Esophagus squamous epithelium (tissue), 4 donors: ENCODE results near the gene FYCO1.

Source experiments
- POLR2A ChIP-seq, 4 donors: fragments of 450-650 bp; IDR thresholded peaks; one replicate each; pipeline ENCODE4 v1.6.1; 2017; ENCODE audit warnings: antibody characterized with exemption in 4 of 4, mild to moderate bottlenecking in 4 of 4, moderate library complexity in 3 of 4
- TF ChIP-seq, protein P1 (sequence below), 6 experiments: fragments of 450-650 bp in 4 of 6; fragments of 200-600 bp in 2 of 6; sonication (generic) in 2 of 6; IDR thresholded peaks; one replicate each; pipeline ENCODE4 v1.5.1; 2016 to 2019; ENCODE audit warnings: antibody characterized with exemption in 6 of 6, mild to moderate bottlenecking in 4 of 6, moderate library complexity in 4 of 6

DNA sequence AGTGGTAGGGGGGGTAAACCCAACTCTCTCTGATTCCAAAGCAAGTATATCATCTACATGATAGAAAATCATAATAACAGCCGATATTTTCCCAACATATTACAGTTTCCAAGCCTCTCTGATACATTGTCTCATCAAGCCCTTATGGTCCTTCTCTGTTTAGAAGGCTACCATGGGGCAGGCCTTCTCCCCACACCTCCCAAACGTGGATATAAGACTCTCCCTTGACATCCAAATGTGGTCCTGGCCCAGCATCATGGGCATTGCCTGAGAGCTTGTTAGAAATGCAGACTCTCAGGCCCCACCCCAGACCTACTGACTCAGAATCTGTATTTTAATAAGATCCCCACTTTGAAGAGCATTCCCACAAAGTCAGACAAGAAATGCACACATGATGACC, 127.0 kb downstream of the FYCO1 start:
- TF ChIP-seq, protein P1, sequence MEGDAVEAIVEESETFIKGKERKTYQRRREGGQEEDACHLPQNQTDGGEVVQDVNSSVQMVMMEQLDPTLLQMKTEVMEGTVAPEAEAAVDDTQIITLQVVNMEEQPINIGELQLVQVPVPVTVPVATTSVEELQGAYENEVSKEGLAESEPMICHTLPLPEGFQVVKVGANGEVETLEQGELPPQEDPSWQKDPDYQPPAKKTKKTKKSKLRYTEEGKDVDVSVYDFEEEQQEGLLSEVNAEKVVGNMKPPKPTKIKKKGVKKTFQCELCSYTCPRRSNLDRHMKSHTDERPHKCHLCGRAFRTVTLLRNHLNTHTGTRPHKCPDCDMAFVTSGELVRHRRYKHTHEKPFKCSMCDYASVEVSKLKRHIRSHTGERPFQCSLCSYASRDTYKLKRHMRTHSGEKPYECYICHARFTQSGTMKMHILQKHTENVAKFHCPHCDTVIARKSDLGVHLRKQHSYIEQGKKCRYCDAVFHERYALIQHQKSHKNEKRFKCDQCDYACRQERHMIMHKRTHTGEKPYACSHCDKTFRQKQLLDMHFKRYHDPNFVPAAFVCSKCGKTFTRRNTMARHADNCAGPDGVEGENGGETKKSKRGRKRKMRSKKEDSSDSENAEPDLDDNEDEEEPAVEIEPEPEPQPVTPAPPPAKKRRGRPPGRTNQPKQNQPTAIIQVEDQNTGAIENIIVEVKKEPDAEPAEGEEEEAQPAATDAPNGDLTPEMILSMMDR (IDR thresholded peaks at IDR 0.05): no peak
- no peak for TF ChIP-seq POLR2A (IDR thresholded peaks at IDR 0.05)
